ENCODE measurements around the gene ACBD3. TPM values are rescaled to one million over a fixed set of nuclear protein-coding genes. Genes with fewer than 3 reads are reported as not detected.

The ACBD3 gene
- total and polyA plus RNA-seq, 2 of the 8 experiments (the other 6 are each of a cell fraction or from before 2014, with no cell fraction given) = 8.4 to 29.4 TPM

DNA sequence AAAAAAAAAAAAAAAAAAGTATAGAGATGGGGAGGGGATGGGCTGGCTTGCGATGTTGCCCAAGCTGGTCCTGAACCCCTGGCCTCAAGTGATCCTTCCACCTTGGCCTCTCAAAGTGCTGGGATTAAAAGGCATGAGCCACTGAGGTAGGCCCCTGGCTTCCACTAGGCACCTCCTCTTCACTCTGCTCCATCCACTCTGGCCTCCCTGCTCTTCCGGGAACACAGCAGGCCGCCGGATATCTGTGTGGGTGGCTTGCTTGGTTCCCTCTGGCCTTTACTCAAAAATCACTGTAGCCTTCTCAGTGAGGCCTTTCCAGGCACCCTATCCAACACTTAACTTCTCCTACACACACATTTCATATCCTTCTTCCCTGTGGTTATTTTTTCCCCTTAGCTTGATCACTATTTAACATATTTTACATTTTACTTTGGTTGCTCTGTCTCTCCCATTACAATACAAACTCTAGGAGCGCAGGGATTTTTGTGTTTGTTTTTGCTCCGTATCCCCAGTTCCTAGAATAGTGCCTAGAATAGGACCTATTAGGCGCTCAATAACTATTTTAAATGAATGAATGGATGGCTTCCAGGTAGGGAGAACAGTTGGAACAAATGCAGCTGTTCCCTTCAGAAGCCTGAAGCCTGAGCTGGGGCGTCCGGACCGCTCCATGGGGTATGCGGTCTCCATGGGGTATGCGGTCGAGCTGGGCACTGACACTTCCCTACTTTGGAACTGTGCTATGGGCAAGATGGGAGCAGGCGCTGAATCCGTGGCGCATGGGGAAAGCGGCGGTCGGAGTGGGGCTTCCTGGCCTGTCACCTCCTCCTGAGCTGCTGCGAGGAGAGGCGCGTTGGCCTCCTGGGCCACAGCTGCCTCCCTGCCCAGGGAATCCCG, 77.4 kb downstream of the ACBD3 start (continued):
- no peak for TF ChIP-seq EP300 (IDR thresholded peaks at IDR 0.05; ENCODE audit: borderline replicate concordance in 1 of 2, low read depth in 2 of 2, low read length in 2 of 2)
- TF ChIP-seq YY1 (IDR thresholded peaks at IDR 0.05; ENCODE audit: low read depth, low read length) = no peak
- TF ChIP-seq TCF12 (IDR thresholded peaks at IDR 0.05; ENCODE audit: low read depth, low read length) = no peak
- 0 out of 2 replicates have a peak, but pooled peaks have one; percentile 11 for TF ChIP-seq TBP (IDR thresholded peaks at IDR 0.05; ENCODE audit: low read depth, low read length)
- TF ChIP-seq SAP30 (IDR thresholded peaks at IDR 0.05; ENCODE audit: insufficient read depth, insufficient replicate concordance, low read length) = peak; percentile 83
- TF ChIP-seq RBBP5 (IDR thresholded peaks at IDR 0.05; ENCODE audit: borderline replicate concordance, low read depth, low read length) = no peak
- no peak for TF ChIP-seq NANOG (IDR thresholded peaks at IDR 0.05; ENCODE audit: insufficient read depth, low read depth, low read length, poor library complexity, severe bottlenecking)
- no peak for TF ChIP-seq KDM1A (IDR thresholded peaks at IDR 0.05; ENCODE audit: borderline replicate concordance, low read length)
- TF ChIP-seq, protein P1, sequence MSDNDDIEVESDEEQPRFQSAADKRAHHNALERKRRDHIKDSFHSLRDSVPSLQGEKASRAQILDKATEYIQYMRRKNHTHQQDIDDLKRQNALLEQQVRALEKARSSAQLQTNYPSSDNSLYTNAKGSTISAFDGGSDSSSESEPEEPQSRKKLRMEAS (IDR thresholded peaks at IDR 0.05) = 0 out of 2 replicates have a peak, but pooled peaks have one; percentile 4
- no peak for TF ChIP-seq POLR2AphosphoS5 (IDR thresholded peaks at IDR 0.05; ENCODE audit: low read depth, low read length)
- TF ChIP-seq NRF1 (IDR thresholded peaks at IDR 0.05; ENCODE audit: low read depth, low read length) = no peak
- TF ChIP-seq ASH2L (IDR thresholded peaks at IDR 0.05; ENCODE audit: low read length) = peak; percentile 15
- no peak for TF ChIP-seq RXRA (IDR thresholded peaks at IDR 0.05; ENCODE audit: insufficient read depth, low read depth, low read length)
- no peak for TF ChIP-seq SP2 (IDR thresholded peaks at IDR 0.05; ENCODE audit: low read length)
- TF ChIP-seq SUZ12 (IDR thresholded peaks at IDR 0.05; ENCODE audit: low read length) = no peak
- no peak for TF ChIP-seq SIRT6 (IDR thresholded peaks at IDR 0.05; ENCODE audit: low read length)
- TF ChIP-seq, protein P2, sequence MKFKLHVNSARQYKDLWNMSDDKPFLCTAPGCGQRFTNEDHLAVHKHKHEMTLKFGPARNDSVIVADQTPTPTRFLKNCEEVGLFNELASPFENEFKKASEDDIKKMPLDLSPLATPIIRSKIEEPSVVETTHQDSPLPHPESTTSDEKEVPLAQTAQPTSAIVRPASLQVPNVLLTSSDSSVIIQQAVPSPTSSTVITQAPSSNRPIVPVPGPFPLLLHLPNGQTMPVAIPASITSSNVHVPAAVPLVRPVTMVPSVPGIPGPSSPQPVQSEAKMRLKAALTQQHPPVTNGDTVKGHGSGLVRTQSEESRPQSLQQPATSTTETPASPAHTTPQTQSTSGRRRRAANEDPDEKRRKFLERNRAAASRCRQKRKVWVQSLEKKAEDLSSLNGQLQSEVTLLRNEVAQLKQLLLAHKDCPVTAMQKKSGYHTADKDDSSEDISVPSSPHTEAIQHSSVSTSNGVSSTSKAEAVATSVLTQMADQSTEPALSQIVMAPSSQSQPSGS (IDR thresholded peaks at IDR 0.05; ENCODE audit: low read length) = no peak
